Measurements from ENCODE around the gene LDB2.

Gene LDB2

DNA sequence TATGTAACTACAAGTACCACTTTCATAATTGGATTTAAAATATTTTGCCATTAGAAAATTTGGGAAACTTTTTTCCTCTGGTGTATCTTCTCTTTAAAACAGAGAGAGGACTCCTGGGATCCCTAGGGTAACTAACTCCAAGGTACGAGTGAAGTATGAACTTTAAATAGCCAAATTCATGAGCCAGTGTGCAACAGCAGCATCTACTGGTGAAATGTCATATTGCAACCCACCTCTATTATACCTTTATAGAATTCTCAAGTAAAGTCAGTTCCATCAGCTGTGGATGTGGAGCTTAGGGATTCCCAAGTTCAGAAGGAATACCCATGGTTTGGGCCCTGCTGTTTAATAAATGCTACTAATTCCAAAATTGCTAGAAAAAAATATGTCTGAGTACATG is 389.5 kb downstream of the LDB2 start:
- Mint-ChIP-seq H3K4me3 (no peak overlapping the region), H3K9me3 (peaks cover 17% of the 10 kb centered on the region), H3K36me3 (ENCODE audit: low read depth) (no peaks in the 10 kb centered on the region), H3K27me3 (ENCODE audit: low read depth) (no peaks in the 10 kb centered on the region), H3K27ac (no peak overlapping the region), H3K4me1 (ENCODE audit: low read depth) (no peaks in the 10 kb centered on the region)
- no peak for DNase-seq (ENCODE audit: low spot score)

DNA sequence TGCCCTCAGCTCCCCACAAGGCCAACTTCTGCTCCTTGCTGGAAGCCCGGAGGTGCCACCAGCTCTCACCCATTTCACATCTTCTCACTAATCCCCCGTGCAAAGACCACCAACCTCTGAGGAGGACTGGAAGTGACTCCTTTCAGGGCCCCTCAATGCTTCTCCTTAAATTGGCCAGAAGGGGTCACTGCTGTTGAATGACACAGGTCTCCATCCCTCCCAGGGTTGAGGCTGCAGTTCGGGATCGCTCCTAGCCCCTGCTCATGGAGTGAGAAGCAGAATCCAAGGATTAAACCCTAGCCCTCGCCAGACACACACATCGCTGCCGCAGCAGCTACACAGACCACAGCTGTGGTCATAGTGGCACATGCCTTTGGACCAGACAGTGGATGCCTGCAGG is 392.7 kb downstream of the LDB2 start:
- Mint-ChIP-seq H3K9me3 (peaks cover 17% of the 10 kb centered on the region), H3K27me3 (ENCODE audit: low read depth) (no peaks in the 10 kb centered on the region), H3K4me1 (ENCODE audit: low read depth) (no peaks in the 10 kb centered on the region), H3K27ac (no peak overlapping the region), H3K4me3 (no peak overlapping the region), H3K36me3 (ENCODE audit: low read depth) (no peaks in the 10 kb centered on the region)
- DNase-seq (ENCODE audit: low spot score) = no peak

DNA sequence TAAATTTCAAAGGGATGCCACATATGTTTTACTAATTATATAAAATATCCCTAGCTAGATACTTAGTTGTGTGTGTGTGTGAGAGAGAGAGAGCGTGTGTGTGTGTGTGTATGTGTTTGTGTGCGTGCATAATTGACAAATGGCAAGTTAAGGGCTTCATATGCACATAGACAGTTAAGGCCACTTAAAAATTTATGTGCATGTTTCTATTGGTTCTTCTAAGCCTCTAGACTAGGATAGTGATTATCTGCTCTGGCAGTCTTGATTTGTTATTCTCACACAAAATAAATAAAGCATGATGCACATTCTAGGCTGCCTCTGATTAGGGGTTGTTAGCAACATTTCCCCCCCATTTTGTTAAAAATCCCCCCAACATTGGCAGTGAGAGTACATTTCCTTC is 393.2 kb downstream of the LDB2 start:
- DNase-seq (ENCODE audit: low spot score) = no peak
- no peak overlapping the region for H3K4me3 Mint-ChIP-seq
- no peaks in the 10 kb centered on the region for H3K36me3 Mint-ChIP-seq (ENCODE audit: low read depth)
- no peaks in the 10 kb centered on the region for H3K27me3 Mint-ChIP-seq (ENCODE audit: low read depth)
- peaks cover 16% of the 10 kb centered on the region for H3K9me3 Mint-ChIP-seq
- H3K4me1 Mint-ChIP-seq (ENCODE audit: low read depth) = no peaks in the 10 kb centered on the region
- no peak overlapping the region for H3K27ac Mint-ChIP-seq

DNA sequence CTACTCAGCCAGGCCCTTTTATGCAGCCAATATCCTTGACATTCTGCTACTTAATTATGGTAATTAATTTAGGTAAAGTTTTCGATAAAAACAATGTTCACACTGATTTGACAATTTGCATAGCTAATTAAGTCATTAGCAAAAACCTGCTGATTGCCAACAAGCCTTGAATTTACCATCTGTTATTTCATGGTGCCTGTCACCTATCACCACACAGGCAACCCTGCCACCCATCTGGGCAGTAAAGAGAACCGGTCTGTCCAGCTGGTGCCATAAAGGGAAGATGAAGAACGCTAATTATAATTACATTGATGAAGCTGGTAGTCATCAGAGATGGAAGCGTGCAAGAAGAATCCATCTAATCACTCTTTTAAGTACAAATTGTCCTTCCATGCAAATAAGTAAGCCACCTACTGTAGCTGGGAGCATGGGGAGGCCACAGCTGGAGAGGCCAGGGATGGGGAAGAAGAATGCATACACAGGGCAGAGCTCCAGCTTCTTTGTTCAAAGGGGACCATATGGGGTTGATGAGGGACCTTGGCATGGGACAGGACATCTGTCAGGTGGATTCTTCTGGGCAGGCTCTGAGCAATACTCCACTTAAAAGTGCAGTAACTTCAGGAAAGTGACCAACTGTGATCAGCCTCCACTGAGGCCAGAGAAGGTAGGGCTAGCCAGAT is 394.9 kb downstream of the LDB2 start:
- H3K9me3 Mint-ChIP-seq = peaks cover 11% of the 10 kb centered on the region
- no peaks in the 10 kb centered on the region for H3K4me1 Mint-ChIP-seq (ENCODE audit: low read depth)
- no peak overlapping the region for H3K27ac Mint-ChIP-seq
- no peaks in the 10 kb centered on the region for H3K27me3 Mint-ChIP-seq (ENCODE audit: low read depth)
- no peak for DNase-seq (ENCODE audit: low spot score)
- H3K36me3 Mint-ChIP-seq (ENCODE audit: low read depth) = no peaks in the 10 kb centered on the region
- no peak overlapping the region for H3K4me3 Mint-ChIP-seq

DNA sequence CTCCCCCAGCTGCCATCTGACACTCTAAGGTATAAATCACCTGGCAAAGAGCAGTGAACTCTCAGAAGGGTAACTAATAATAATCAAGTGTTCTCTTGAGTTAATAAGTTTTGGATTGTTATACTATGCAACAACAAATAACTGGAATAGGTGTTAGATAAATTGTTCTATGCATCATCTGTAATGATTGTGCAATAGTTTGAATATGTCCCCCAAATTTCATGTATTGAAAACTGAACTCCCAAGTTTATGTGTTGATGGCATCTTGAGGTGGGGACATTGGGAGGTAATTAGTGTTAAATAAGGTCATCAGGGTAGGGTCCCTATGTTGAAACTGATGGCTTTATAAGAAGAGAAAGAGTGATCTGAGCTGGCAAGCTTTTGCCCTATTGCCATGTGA is 399.5 kb downstream of the LDB2 start:
- Mint-ChIP-seq H3K27me3 (ENCODE audit: low read depth) (no peaks in the 10 kb centered on the region), H3K4me1 (ENCODE audit: low read depth) (no peaks in the 10 kb centered on the region), H3K27ac (no peak overlapping the region), H3K4me3 (no peak overlapping the region), H3K9me3 (no peaks in the 10 kb centered on the region), H3K36me3 (ENCODE audit: low read depth) (no peaks in the 10 kb centered on the region)
- no peak for DNase-seq (ENCODE audit: low spot score)

DNA sequence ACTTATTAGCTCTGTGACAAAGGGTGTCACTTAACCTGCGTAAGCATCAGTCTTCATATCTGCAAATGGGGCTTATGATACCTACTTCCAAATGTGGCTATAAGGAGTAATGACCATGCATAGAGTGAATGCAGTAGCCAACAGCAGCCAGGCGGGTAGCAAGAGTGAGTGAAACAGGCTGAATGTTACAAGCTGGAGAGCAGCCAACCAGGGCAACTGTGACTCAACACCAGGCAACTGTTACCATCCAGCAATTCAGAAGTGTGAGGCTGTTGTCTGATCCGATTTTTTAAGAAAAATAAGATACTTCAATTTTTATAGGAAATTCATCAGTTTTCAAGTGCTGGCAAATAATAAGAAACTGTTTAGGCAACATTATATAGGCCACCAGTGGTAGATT is 401.9 kb downstream of the LDB2 start:
- DNase-seq (ENCODE audit: low spot score) = no peak
- no peaks in the 10 kb centered on the region for H3K27me3 Mint-ChIP-seq (ENCODE audit: low read depth)
- no peak overlapping the region for H3K4me3 Mint-ChIP-seq
- no peaks in the 10 kb centered on the region for H3K4me1 Mint-ChIP-seq (ENCODE audit: low read depth)
- H3K9me3 Mint-ChIP-seq = no peaks in the 10 kb centered on the region
- no peak overlapping the region for H3K27ac Mint-ChIP-seq
- no peaks in the 10 kb centered on the region for H3K36me3 Mint-ChIP-seq (ENCODE audit: low read depth)

DNA sequence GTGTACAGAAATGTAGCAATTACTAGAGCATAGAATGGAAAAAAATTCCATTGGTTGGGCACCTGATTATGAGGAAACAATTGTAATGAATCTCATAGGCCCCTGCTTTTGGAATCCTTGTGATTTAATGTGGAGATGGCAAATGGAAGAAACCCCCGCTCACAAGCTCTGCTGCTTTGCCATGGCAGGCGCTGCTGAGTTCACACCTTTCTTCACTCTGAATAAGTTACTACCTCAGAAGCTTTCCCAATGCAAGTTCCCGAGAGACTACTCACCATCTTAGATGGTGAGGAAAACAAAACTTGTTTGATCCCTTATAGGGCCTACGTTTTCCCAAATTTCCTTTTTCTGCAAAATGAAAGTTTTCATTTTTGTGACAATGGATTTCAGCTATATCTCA is 405.6 kb downstream of the LDB2 start:
- no peak for DNase-seq (ENCODE audit: low spot score)
- Mint-ChIP-seq H3K27ac (no peak overlapping the region), H3K4me3 (no peak overlapping the region), H3K36me3 (ENCODE audit: low read depth) (no peaks in the 10 kb centered on the region), H3K9me3 (no peaks in the 10 kb centered on the region), H3K4me1 (ENCODE audit: low read depth) (no peaks in the 10 kb centered on the region), H3K27me3 (ENCODE audit: low read depth) (no peaks in the 10 kb centered on the region)

DNA sequence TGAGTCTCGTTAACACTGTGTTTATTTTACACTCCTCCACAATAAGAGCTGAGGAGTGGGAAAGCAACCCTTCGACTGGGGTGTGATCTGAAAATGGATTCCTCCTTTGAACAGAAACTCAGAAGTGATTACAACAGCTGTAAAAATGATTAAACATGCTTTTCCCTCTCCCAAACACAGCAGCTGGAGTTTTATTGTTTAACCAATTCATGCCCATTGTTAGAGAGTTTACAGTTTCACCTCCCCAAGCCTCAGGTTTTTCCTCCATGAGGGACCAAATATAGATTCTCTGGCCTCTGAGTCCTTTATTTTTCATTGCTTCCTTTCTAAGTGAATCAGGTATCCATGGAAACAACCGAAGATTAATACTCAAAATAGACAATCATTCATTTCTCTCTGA is 409.2 kb downstream of the LDB2 start:
- H3K27ac Mint-ChIP-seq = no peak overlapping the region
- no peaks in the 10 kb centered on the region for H3K36me3 Mint-ChIP-seq (ENCODE audit: low read depth)
- H3K4me3 Mint-ChIP-seq = no peak overlapping the region
- no peaks in the 10 kb centered on the region for H3K27me3 Mint-ChIP-seq (ENCODE audit: low read depth)
- DNase-seq (ENCODE audit: low spot score) = no peak
- H3K9me3 Mint-ChIP-seq = no peaks in the 10 kb centered on the region
- H3K4me1 Mint-ChIP-seq (ENCODE audit: low read depth) = no peaks in the 10 kb centered on the region

DNA sequence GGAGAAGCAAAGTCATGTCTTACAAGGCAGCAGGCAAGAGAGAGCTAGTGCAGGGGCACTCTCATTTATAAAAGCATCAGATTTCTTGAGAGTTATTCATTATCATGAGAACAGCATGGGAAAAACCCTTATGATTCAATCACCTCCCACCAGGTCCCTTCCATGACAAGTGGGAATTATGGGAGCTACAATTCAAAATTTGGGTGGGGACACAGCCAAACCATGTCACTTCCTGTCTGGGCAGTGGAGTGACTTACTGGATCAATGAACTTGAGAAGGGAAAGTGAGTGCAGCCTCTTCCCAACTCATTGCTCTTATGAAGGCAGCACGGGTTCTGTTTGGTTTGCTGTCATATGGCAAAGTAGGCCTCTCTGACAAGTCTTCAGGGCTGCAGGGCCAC is 410.4 kb downstream of the LDB2 start:
- DNase-seq (ENCODE audit: low spot score) = no peak
- Mint-ChIP-seq H3K4me1 (ENCODE audit: low read depth) (no peaks in the 10 kb centered on the region), H3K4me3 (no peak overlapping the region), H3K27ac (no peak overlapping the region), H3K9me3 (no peaks in the 10 kb centered on the region), H3K36me3 (ENCODE audit: low read depth) (no peaks in the 10 kb centered on the region), H3K27me3 (ENCODE audit: low read depth) (no peaks in the 10 kb centered on the region)

DNA sequence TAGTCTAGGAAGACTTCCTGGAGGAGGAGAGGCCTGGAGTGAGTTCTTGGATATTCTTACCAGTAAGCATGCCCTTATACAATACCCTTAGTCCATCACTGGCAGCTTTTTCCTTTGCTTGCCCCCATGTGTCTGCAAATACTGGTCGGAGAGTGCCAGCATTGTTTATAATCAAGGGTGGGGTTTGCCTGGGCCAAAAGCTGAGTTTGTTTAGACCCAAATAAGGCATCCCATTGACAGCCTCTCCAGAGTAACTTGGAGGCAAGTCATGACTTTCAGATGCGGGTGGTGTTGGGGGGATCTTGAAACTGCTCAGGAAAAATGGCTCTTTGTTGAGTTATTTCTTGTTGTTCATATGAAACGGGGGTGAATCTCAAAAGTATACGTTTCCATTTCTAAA is 413.7 kb downstream of the LDB2 start:
- DNase-seq (ENCODE audit: low spot score) = no peak
- Mint-ChIP-seq H3K9me3 (no peaks in the 10 kb centered on the region), H3K4me1 (ENCODE audit: low read depth) (no peaks in the 10 kb centered on the region), H3K27ac (no peak overlapping the region), H3K4me3 (no peak overlapping the region), H3K27me3 (ENCODE audit: low read depth) (no peaks in the 10 kb centered on the region), H3K36me3 (ENCODE audit: low read depth) (no peaks in the 10 kb centered on the region)

DNA sequence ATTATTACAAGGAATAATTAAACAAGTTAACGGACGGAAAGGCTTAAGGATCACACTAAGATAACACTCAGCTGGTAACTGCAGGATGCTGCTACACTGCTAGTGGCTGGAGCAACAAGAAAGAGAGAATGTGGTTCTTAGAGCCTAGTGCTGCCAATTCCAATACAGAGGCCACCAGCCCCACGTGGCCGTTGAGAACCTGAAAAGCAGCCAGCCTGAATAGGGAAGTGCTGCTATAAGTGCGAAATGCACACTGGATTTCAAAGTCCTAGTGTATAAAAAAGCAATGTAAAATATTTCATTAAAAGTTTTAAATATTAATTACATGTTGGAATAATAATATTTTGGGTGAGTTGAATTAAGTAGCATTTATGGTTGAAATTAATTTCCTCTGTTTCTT is 414.9 kb downstream of the LDB2 start:
- no peaks in the 10 kb centered on the region for H3K36me3 Mint-ChIP-seq (ENCODE audit: low read depth)
- no peaks in the 10 kb centered on the region for H3K27me3 Mint-ChIP-seq (ENCODE audit: low read depth)
- no peak overlapping the region for H3K27ac Mint-ChIP-seq

DNA sequence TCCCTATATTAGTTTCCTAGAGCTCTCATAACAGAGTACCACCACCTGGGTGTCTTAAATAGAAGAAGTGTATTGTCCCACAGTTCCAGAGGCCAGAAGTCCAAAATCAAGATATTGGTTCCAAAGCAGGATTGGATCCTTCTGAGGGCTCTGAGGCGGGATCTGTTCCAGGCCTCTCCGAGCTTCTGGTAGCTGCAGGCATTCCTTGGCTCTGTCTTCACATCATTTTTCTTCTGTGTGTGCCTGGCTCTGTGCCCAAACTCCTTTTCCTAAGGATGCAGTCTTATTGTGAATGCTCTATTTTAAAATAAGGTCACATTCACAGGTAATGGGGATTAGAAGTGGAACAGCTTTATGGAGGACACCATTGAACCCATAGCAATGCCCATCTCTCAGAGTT is 418.4 kb downstream of the LDB2 start:
- Mint-ChIP-seq H3K4me3 (no peak overlapping the region), H3K36me3 (ENCODE audit: low read depth) (no peaks in the 10 kb centered on the region), H3K27ac (no peak overlapping the region), H3K4me1 (ENCODE audit: low read depth) (no peaks in the 10 kb centered on the region), H3K9me3 (no peaks in the 10 kb centered on the region), H3K27me3 (ENCODE audit: low read depth) (no peaks in the 10 kb centered on the region)
- DNase-seq (ENCODE audit: low spot score) = no peak

More for the DNA sequence above, 414.9 kb downstream of the LDB2 start:
- DNase-seq (ENCODE audit: low spot score) = no peak
- H3K4me3 Mint-ChIP-seq = no peak overlapping the region
- H3K4me1 Mint-ChIP-seq (ENCODE audit: low read depth) = no peaks in the 10 kb centered on the region
- H3K9me3 Mint-ChIP-seq = no peaks in the 10 kb centered on the region

DNA sequence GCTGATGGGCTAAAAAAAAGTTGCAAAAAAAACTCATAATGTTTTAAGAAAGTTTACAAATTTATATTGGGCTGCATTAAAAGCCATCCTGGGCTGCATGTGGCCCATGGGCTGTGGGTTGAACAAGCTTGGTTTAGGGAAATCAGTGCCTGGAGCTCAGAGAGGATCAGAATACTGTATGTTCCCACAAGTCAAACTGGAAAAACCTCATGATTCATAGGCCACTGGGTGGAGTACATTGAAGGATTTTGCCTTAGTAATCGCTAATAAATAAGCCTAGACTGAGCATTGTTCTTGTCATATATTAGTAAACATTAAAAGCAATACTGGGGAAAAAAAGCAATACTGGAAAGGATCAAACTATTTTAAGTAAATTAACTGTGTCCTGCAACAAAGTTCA is 425.9 kb downstream of the LDB2 start:
- Mint-ChIP-seq H3K9me3 (peaks cover 12% of the 10 kb centered on the region), H3K36me3 (ENCODE audit: low read depth) (no peaks in the 10 kb centered on the region), H3K27ac (no peak overlapping the region), H3K4me1 (ENCODE audit: low read depth) (no peaks in the 10 kb centered on the region), H3K27me3 (ENCODE audit: low read depth) (no peaks in the 10 kb centered on the region), H3K4me3 (no peak overlapping the region)
- no peak for DNase-seq (ENCODE audit: low spot score)

DNA sequence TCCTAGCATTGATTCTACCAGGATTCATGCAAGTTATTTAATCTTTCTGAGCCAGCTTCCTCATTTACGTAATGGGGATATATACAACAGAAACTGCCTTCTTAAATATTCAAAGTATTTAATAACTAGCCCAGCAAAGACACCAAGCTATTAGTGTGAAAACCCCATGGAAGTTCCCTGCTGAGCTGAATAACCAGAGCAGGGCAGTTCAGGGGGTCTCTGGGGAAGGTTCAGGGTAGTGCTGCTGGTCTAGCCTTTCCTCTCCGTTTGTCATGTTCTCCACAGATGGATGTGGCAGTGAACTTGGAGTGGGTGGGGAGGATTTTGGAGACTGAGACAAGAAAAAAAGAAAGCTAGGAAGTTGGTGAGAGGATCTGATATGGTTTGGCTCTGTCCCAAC is 431.4 kb downstream of the LDB2 start:
- Mint-ChIP-seq H3K36me3 (ENCODE audit: low read depth) (no peaks in the 10 kb centered on the region), H3K27me3 (ENCODE audit: low read depth) (no peaks in the 10 kb centered on the region), H3K9me3 (no peaks in the 10 kb centered on the region), H3K27ac (no peak overlapping the region), H3K4me1 (ENCODE audit: low read depth) (no peaks in the 10 kb centered on the region), H3K4me3 (no peak overlapping the region)
- DNase-seq (ENCODE audit: low spot score) = no peak

DNA sequence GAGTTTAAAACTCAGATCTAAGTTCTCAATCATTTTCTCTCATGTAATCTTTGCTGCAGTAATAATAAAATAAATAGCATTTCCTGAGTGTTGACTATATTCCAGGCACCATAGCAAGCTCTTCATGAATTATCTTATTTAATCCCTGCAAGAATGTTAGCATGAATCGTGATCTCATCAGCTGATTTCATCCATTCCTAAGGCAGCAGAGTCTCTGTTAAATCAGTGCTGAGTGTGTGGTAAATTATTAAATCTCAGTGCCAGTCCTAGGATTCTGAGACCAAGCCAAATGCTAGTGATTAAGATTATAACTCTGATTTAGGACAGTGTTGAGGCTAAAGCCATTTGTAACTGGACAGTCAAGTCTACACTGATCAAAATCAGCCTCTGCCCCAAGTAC is 431.9 kb downstream of the LDB2 start:
- Mint-ChIP-seq H3K9me3 (no peaks in the 10 kb centered on the region), H3K4me3 (no peak overlapping the region), H3K36me3 (ENCODE audit: low read depth) (no peaks in the 10 kb centered on the region), H3K27ac (no peak overlapping the region), H3K27me3 (ENCODE audit: low read depth) (no peaks in the 10 kb centered on the region), H3K4me1 (ENCODE audit: low read depth) (no peaks in the 10 kb centered on the region)
- DNase-seq (ENCODE audit: low spot score) = no peak

Measured in T-helper 2 cell treated with Interferon-gamma antibody and Interleukin-4, amounts not matched to agents 5 μg/mL and 100 μg/mL, for 36 hours (primary cell).